GM10266 (cell line): ENCODE data around the gene RIN3.

Experiments
- DNase-seq: peaks from one replicate; pipeline ENCODE4 v3.0.0; 2012; ENCODE audit errors: extremely low spot score
- TF ChIP-seq, protein P1 (sequence below): IDR thresholded peaks from 2 replicates; pipeline ENCODE4 v1.5.1; 2012; ENCODE audit warnings: mild to moderate bottlenecking, low read depth; ENCODE audit not compliant: control insufficient read depth, insufficient read depth; ENCODE audit errors: missing control alignments

Gene RIN3

DNA sequence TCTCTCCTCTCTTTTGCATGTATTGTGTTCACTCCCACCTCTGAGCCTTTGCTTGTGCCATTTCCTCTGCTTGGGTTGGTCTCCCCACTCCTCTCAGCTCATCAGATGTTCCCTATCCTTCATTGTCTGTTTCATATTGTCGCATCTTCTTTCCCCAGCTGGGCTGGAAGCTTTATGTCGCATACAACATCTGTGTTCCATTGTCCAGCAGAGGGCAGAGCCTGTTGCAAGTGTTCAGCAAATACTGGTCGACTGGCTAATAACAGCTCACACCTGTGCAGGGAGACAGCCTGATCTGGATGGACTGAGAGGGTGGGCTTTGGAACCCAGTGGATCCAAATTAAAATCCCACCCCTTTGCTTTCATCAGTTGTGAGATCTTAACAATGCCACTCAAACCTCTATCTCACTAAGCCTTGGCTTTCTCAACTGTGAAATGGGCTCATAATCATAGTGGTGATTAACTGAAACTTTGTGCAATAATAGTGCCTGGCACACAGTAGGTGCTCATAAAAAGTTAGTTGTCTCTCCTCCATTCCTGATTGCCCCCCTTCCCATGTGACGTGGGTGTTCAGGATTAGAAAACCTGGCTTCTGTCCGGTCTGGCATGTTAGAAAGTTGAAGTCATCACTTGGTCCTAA is 75.8 kb downstream of the RIN3 start:
- TF ChIP-seq, protein P1, sequence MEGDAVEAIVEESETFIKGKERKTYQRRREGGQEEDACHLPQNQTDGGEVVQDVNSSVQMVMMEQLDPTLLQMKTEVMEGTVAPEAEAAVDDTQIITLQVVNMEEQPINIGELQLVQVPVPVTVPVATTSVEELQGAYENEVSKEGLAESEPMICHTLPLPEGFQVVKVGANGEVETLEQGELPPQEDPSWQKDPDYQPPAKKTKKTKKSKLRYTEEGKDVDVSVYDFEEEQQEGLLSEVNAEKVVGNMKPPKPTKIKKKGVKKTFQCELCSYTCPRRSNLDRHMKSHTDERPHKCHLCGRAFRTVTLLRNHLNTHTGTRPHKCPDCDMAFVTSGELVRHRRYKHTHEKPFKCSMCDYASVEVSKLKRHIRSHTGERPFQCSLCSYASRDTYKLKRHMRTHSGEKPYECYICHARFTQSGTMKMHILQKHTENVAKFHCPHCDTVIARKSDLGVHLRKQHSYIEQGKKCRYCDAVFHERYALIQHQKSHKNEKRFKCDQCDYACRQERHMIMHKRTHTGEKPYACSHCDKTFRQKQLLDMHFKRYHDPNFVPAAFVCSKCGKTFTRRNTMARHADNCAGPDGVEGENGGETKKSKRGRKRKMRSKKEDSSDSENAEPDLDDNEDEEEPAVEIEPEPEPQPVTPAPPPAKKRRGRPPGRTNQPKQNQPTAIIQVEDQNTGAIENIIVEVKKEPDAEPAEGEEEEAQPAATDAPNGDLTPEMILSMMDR, result peak; percentile 72
- peak; percentile 45 for DNase-seq

DNA sequence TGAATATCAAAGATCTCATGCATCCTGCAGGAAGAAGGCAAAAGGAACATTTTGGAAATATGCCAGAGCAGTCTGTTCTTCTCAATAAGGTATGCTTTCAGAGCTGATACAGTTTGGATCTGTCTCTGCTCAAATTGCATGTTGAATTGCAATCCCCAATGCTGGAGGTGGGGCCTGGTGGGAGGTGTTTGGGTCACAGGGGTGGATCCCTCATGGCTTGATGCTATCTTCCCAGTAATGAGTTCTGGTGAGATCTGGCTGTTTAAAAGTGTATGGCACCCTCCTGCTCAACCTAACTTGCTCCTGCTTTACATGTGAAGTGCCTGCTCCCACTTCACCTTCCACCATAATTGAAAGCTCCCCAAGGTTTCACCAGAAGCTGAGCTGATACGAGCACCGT is 76.6 kb downstream of the RIN3 start:
- TF ChIP-seq, protein P1, result no peak
- no peak for DNase-seq

- DNase-seq, result no peak
- TF ChIP-seq, protein P1, result no peak
Observed at GRCh38 chr14:92590941-92591340, 77.4 kb downstream of the RIN3 start.

GRCh38 chr14:92591346-92591745 is 77.8 kb downstream of the RIN3 start:
- TF ChIP-seq, protein P1, result no peak
- no peak for DNase-seq

DNA sequence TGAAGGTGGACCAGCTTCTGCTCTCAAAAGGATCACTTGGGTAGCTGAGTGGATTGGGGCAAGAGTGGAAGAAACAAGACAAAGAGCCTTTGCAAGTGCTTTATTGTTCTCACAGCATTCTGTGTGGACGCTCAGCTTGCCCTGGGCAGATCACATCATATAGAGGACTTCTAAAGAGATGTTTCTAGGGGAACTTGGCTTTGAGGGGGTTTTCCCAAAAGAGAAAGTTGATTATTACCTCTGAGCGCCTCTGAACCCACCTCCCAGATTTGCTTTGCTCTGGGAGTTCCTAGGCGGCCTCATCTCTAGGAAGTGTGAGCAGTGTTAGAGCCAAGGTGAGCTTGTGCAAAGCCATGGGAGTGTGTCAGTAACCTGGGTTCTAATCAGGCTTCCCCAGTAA is 81.7 kb downstream of the RIN3 start:
- TF ChIP-seq, protein P1, result no peak
- no peak for DNase-seq

DNA sequence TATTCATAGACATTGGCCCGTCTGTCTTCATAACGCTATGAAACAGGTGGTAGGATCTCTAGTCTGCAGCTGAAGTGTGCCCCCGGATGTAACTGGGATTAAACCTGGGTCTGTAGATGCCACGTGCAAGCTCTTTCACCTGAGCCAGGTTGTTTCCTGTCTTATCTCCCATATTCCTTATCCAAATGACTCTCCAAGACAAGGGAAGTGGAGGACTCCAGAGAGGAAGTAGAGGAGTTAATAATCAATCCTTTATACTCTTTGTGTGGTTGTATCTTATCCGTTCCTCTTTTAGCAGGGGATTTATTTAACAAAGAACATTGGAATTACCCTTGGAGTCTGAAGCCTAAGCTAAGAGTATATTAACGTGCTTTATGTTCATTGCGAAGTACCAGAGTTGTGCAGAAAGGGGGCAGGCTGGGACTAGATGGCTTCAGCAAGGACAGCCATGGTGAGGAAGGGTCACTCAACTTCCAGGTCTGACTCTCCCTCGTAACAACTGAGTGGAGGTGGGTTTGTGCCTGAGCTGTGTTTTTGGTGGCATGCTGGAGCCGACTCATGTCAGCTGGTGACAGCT is 82.8 kb downstream of the RIN3 start:
- no peak for DNase-seq
- TF ChIP-seq, protein P1, result no peak

DNA sequence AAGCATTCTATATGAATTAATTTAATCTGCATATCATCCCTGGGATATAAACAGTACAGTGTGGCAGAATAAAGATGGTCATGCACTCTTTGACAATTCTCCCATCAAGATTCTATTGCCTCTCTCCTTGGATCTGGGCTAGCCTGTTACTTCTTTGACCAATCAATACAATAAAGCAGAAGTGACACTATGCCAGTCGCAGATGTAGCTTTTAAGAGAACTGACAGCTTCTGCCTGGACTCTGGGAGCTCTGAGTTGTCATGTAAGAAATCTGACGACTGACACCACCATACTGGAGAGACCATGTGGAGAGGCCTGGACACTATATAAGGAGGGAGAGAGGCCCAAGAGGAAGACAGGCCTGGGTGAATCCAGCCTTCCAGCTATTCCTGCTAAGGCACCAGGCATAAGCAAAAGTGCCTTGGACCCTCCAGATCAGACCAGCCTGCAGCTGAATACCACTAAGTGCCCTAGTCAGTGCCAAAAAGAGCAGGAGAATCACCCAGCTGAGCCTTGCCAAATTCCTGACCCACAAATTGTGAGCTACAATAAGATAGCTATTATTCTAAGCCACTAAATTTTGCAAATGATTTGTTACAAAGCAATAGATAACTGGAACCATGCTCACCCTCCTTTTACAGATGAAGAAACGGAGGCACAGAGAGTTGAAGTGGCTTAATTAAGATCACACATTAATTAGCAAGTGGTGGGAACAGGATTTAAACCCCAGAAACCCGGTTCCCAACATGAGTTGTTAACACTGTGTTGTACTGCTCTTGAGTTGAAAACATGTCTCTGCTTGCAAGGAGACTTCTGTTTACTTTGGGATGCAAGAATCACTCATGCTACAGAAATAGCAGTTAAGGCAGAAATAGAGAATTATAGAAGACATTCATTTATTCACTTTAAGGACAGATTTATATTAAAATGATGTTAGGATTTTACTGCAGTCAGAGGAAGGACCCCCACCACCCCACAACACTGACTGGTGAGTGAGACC is 84.6 kb downstream of the RIN3 start:
- no peak for DNase-seq
- TF ChIP-seq, protein P1, result no peak
